K562 (cell line): ENCODE results near the gene HRH4. TPM values are rescaled to one million over a fixed set of nuclear protein-coding genes. Genes with fewer than 3 reads are reported as not detected.
A peak's percentile ranks its signal among the peaks of the same experiment; 100 is the strongest.

Experiments used
- CHD1 ChIP-seq: fragments of 200-600 bp; sonication (generic); IDR thresholded peaks from one replicate; pipeline ENCODE4 v1.6.1; 2012; ENCODE audit warnings: mild to moderate bottlenecking, moderate library complexity, low read length, inconsistent platforms
- CHD2 ChIP-seq: IDR thresholded peaks from 2 replicates; pipeline ENCODE4 v1.6.1; 2011; ENCODE audit warnings: low read depth, low read length
- EHMT2 ChIP-seq: fragments of 450-650 bp; IDR thresholded peaks from 2 replicates; pipeline ENCODE4 v1.6.1; 2018; ENCODE audit warnings: antibody characterized with exemption
- FOXM1 ChIP-seq, 2 experiments: fragments of 450-650 bp in 1 of 2; sonication (generic) in 1 of 2; formaldehyde crosslinking in 1 of 2; IDR thresholded peaks; 2 replicates each; pipeline versions ENCODE4 v1.6.1 to v1.9.0; 2017 to 2022; ENCODE audit warnings: low read depth in 2 of 2, mild to moderate bottlenecking in 2 of 2, missing genetic modification reagents in 1 of 2, moderate library complexity in 1 of 2
- HEY1 ChIP-seq: fragments of 250-450 bp; sonication (Bioruptor Pico); IDR thresholded peaks from 2 replicates; pipeline ENCODE4 v1.5.0; 2020; ENCODE audit warnings: mild to moderate bottlenecking, moderate library complexity, borderline replicate concordance
- HIVEP1 ChIP-seq: fragments of 250-450 bp; sonication (Bioruptor Pico); IDR thresholded peaks from 2 replicates; pipeline ENCODE4 v1.4.0; 2020; ENCODE audit warnings: mild to moderate bottlenecking
- JUN ChIP-seq, 2 experiments: sonication (generic) in 1 of 2; formaldehyde crosslinking in 1 of 2; IDR thresholded peaks; 2 replicates each; pipeline versions ENCODE4 v1.6.1 to v1.8.0; 2012 to 2022; ENCODE audit warnings: borderline replicate concordance in 2 of 2, mild to moderate bottlenecking in 2 of 2, improper control_type of control experiment in 1 of 2, low read depth in 1 of 2, low read length in 1 of 2, missing genetic modification reagents in 1 of 2
- PKNOX1 ChIP-seq: fragments of 450-650 bp; IDR thresholded peaks from 2 replicates; pipeline ENCODE4 v1.6.1; 2016
- PYGO2 ChIP-seq: fragments of 450-650 bp; IDR thresholded peaks from 2 replicates; pipeline ENCODE4 v1.6.1; 2016; ENCODE audit warnings: mild to moderate bottlenecking, missing genetic modification characterization, moderate library complexity, missing compliant biosample characterization
- SRF ChIP-seq, 2 experiments: fragments of 250-450, 450-650 bp in 1 of 2; sonication (Bioruptor Pico) in 1 of 2; sonication (generic) in 1 of 2; formaldehyde crosslinking; IDR thresholded peaks; 2 replicates each; pipeline versions ENCODE4 v1.5.0 to v1.5.1; 2020 to 2022; ENCODE audit warnings: mild to moderate bottlenecking in 1 of 2, missing genetic modification reagents in 1 of 2
- ZNF165 ChIP-seq: fragments of 250-450 bp; sonication (Bioruptor Pico); IDR thresholded peaks from 2 replicates; pipeline ENCODE4 v1.4.0; 2020; ENCODE audit warnings: borderline replicate concordance
- ZNF280A ChIP-seq: fragments of 450-650 bp; IDR thresholded peaks from 2 replicates; pipeline ENCODE4 v1.6.1; 2018; ENCODE audit warnings: mild to moderate bottlenecking, low read depth; ENCODE audit not compliant: partially characterized antibody
- ZNF316 ChIP-seq: fragments of 450-650 bp; IDR thresholded peaks from 2 replicates; pipeline ENCODE4 v1.6.1; 2016
- ZNF444 ChIP-seq: fragments of 250-450 bp; sonication (Bioruptor Pico); IDR thresholded peaks from 2 replicates; pipeline ENCODE4 v1.4.0; 2020; ENCODE audit warnings: mild to moderate bottlenecking, moderate library complexity
- ZNF586 ChIP-seq: fragments of 450-650 bp; formaldehyde crosslinking; conservative IDR thresholded peaks from 2 replicates; pipeline ENCODE4 v1.4.0; 2020; ENCODE audit warnings: mild to moderate bottlenecking, moderate library complexity
- polyA plus RNA-seq, 8 experiments: library from polyadenylated mRNA; depleted of rRNA in 4 of 8; stranded (reverse) in 5 of 8; unstranded in 3 of 8; fragments of >200 nt; fragmentation: Nextera tagmentation in 2 of 8; fragmentation: Illumina TruSeq in 1 of 8; extraction: Ambion mirVana in 2 of 8; extraction: Trizol in 1 of 8; gene quantifications; 2 replicates each; pipeline versions ENCODE4 v1.2.1 to v1.2.3, GENCODE V29; 2011 to 2014; ENCODE audit warnings: inconsistent platforms in 1 of 8, missing spikeins in 1 of 8
- total RNA-seq, 7 experiments: library from RNA; depleted of rRNA in 6 of 7; stranded (reverse); fragments of >200 nt in 6 of 7; fragmentation: Illumina TruSeq in 2 of 7; extraction: Trizol in 2 of 7; gene quantifications; 2 replicates each; pipeline versions ENCODE4 v1.2.1 to v1.2.3, GENCODE V29; 2011 to 2021; ENCODE audit warnings: low replicate concordance in 1 of 7
- TF ChIP-seq, protein P1 (sequence below), 3 experiments: fragments of 200-800 bp in 1 of 3; fragments of 250-450 bp in 1 of 3; fragments of 450-650 bp in 1 of 3; sonication (Bioruptor Pico) in 1 of 3; sonication (Bioruptor generic) in 1 of 3; formaldehyde crosslinking in 1 of 3; IDR thresholded peaks; 2 replicates each; pipeline versions ENCODE4 v1.6.1 to v1.8.0; 2016 to 2022; ENCODE audit warnings: mild to moderate bottlenecking in 2 of 3, missing genetic modification characterization in 2 of 3, missing compliant biosample characterization in 1 of 3, moderate library complexity in 1 of 3
- TF ChIP-seq, protein P2 (sequence below): fragments of 250-450 bp; sonication (Bioruptor Pico); IDR thresholded peaks from 2 replicates; pipeline ENCODE4 v1.4.0; 2020; ENCODE audit warnings: borderline replicate concordance

The HRH4 gene
- total and polyA plus RNA-seq, 9 of the 15 experiments (the other 6 are each of a cell fraction or from before 2014, with no cell fraction given) = not detected

DNA sequence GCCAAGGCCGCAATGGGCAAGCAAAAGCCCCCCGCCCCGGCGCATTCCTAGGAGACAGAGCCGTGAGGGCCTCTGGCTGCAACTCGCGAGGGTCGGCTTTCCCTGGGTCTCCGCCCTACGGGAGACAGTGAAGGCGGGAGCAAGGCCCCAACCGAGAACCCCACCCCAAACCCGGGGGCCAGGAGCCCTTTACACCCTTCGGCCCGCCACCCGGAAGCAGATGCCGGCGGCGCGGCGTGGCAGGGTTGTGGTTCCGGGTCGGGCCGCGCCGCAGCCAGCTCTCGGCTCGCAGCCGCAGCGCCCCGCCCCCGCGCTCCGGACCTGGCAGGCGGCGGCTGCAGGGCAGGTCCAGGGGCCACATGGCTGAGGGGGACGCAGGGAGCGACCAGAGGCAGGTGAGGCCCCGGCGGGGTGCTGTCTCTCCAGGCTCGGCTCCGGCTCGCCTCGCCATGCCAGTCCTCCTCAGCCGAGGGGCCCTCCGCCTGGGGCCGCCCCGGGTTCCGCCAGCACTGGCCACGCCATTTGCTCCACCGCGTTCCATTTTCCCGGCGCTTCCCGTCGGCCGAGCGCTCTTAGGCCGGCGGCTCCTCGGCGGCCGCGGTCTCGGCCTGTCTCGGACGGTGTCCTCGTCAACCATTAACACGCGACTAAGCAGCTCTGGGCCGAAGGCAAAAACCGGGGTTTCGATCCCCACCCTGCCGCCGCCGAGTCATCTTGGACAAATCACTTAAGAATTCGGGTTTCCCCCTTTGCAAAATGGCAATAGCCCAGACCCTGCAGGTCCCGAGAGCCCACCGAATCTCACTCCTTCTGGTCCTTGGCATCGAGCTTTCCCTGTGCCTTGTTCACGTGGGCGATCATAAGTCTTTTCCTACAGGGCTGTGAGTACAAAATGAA lies 33.8 kb upstream of the HRH4 start, which contains the start of gene IMPACT (continued):
- TF ChIP-seq PYGO2 (tag) (peak; percentile 42; the same call in 1 of the 2 replicates), ZNF316 (no peak), CHD2 (peak; percentile 59), ZNF444 (no peak), JUN (IDR thresholded peaks at IDR 0.05; ENCODE audit: borderline replicate concordance, low read depth, low read length) (peak; percentile 56; the same call in 1 of the 2 replicates), JUN (CRISPR knock-in tag; IDR thresholded peaks at IDR 0.05; ENCODE audit: borderline replicate concordance) (no peak), ZNF586 (CRISPR knock-in tag) (no peak; the same call in 1 of the 2 replicates), HIVEP1 (CRISPR knock-in tag) (peak; percentile 82; the same call in 1 of the 2 replicates), PKNOX1 (peak; percentile 38; the same call in 1 of the 2 replicates), HEY1 (CRISPR knock-in tag) (no peak), SRF (CRISPR knock-in tag; IDR thresholded peaks at IDR 0.05) (peak in 1 of 2 experiments; percentile 40; a peak in 1 of 4 replicates), FOXM1 (IDR thresholded peaks at IDR 0.05; ENCODE audit: low read depth) (no peak), FOXM1 (CRISPR knock-in tag; IDR thresholded peaks at IDR 0.05; ENCODE audit: low read depth) (peak; percentile 89), CHD1 (no peak), ZNF280A (no peak), EHMT2 (peak; percentile 98), ZNF165 (CRISPR knock-in tag) (0 out of 2 replicates have a peak, but pooled peaks have one; percentile 65)
- TF ChIP-seq, protein P1, sequence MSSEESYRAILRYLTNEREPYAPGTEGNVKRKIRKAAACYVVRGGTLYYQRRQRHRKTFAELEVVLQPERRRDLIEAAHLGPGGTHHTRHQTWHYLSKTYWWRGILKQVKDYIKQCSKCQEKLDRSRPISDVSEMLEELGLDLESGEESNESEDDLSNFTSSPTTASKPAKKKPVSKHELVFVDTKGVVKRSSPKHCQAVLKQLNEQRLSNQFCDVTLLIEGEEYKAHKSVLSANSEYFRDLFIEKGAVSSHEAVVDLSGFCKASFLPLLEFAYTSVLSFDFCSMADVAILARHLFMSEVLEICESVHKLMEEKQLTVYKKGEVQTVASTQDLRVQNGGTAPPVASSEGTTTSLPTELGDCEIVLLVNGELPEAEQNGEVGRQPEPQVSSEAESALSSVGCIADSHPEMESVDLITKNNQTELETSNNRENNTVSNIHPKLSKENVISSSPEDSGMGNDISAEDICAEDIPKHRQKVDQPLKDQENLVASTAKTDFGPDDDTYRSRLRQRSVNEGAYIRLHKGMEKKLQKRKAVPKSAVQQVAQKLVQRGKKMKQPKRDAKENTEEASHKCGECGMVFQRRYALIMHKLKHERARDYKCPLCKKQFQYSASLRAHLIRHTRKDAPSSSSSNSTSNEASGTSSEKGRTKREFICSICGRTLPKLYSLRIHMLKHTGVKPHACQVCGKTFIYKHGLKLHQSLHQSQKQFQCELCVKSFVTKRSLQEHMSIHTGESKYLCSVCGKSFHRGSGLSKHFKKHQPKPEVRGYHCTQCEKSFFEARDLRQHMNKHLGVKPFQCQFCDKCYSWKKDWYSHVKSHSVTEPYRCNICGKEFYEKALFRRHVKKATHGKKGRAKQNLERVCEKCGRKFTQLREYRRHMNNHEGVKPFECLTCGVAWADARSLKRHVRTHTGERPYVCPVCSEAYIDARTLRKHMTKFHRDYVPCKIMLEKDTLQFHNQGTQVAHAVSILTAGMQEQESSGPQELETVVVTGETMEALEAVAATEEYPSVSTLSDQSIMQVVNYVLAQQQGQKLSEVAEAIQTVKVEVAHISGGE (CRISPR knock-in tag; IDR thresholded peaks at IDR 0.05) = peak in 2 of 3 experiments; percentile 82 to 92; a peak in 5 of 6 replicates
- TF ChIP-seq, protein P2, sequence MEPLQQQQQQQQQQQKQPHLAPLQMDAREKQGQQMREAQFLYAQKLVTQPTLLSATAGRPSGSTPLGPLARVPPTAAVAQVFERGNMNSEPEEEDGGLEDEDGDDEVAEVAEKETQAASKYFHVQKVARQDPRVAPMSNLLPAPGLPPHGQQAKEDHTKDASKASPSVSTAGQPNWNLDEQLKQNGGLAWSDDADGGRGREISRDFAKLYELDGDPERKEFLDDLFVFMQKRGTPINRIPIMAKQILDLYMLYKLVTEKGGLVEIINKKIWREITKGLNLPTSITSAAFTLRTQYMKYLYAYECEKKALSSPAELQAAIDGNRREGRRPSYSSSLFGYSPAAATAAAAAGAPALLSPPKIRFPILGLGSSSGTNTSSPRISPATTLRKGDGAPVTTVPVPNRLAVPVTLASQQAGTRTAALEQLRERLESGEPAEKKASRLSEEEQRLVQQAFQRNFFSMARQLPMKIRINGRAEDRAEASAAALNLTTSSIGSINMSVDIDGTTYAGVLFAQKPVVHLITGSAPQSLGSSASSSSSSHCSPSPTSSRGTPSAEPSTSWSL (CRISPR knock-in tag) = peak; percentile 41; the same call in 1 of the 2 replicates
